ENCODE data around the gene UBXN1.
"Not testable (repeated sequence)": the region's sequence is repeated elsewhere in the genome, so short reads cannot be mapped to it uniquely, and the experiment has no call there.

UBXN1 gene

DNA sequence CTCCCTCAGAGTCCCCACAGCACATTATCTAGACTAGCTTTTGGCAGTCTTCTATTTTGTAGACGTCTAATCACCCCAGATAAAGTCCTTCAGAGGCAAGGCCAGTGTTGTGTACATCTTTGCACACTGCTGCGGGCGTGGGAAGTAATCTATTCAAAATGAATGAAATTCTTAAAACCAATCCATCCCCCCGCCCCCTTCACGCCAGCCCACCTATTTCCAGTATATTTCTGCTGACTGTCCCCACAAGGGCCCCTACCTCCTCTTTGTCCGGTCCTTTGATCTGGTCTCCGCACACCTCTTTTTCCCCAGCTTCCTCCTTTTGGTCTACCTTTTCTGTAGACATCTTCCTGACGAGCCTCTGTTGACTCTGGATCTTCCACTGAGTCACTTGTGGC, 28.0 kb upstream of the UBXN1 start:
- Histone ChIP-seq H3K27me3 (replicated peaks; ENCODE audit: control insufficient read depth, insufficient read depth, low read length) (no peaks in the 10 kb centered on the region), H3K36me3 (ENCODE audit: control insufficient read depth, insufficient read depth, low read length, severe bottlenecking) (peaks cover 28% of the 10 kb centered on the region), H3K9ac (ENCODE audit: low read length) (peak overlapping the region; percentile 83), H3K9me3 (ENCODE audit: control insufficient read depth, low read length) (no peaks in the 10 kb centered on the region), H3K4me1 (ENCODE audit: control insufficient read depth, insufficient read depth, low read length) (peaks cover 44% of the 10 kb centered on the region), H3K4me3 (ENCODE audit: low read length) (peak overlapping the region; percentile 84)
- no peak for DNase-seq (ENCODE audit: low read depth)

DNA sequence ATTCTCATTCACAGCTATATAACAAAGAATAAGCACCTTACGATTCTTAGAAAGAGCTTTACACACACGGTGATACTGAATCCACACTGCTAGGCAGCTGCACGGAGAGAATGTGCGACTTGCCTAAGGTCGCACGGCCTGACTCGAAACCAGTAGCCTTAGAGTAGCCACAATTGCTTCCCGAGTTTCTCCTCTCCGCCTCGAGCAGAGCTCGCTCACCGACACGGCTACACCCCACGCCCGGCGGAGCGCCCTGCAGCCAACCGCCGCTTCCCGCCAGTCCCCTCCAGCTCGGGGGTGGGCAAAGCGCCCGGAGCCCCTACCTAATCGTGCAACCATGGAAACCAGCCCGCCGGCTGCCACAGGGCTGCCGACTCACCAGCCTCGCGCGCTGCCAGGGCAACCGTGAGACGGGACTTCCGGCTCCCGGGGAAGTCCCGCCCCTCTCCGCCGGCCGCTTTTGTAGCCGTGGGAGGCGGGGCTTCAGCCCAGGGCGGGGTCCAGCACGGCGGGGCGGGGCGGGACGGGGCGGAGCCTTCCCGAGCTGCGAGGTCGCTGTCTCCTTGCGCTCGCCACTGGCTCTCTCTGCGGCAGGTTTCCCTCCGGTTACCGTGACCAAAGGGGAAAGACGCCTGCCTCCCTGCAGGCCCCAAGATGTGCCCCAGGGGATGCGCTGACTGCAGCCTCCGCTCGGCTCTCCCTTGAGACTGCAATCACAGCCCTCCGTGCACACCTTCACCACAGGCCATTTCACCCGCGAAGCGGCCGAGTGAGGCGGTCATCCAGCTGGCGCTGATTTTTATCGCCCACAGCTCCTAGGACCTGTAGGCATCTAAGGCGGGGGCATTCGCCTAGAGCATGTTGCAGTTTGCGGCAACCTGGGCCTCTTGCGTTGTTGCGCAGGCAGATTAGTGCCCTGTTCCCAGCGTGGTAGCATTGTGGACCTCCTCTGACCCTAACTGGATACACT, 27.3 kb upstream of the UBXN1 start:
- peak overlapping the region; percentile 84 for H3K4me3 ChIP-seq (ENCODE audit: low read length)
- H3K9me3 ChIP-seq (ENCODE audit: control insufficient read depth, low read length): no peaks in the 10 kb centered on the region
- no peaks in the 10 kb centered on the region for H3K27me3 ChIP-seq (replicated peaks; ENCODE audit: control insufficient read depth, insufficient read depth, low read length)
- H3K9ac ChIP-seq (ENCODE audit: low read length): peak overlapping the region; percentile 85
- H3K4me1 ChIP-seq (ENCODE audit: control insufficient read depth, insufficient read depth, low read length): peaks cover 46% of the 10 kb centered on the region
- DNase-seq (ENCODE audit: low read depth): peak; percentile 98
- peaks cover 28% of the 10 kb centered on the region for H3K36me3 ChIP-seq (ENCODE audit: control insufficient read depth, insufficient read depth, low read length, severe bottlenecking)

- peaks cover 26% of the 10 kb centered on the region for H3K36me3 ChIP-seq (ENCODE audit: control insufficient read depth, insufficient read depth, low read length, severe bottlenecking)
- no peaks in the 10 kb centered on the region for H3K9me3 ChIP-seq (ENCODE audit: control insufficient read depth, low read length)
- DNase-seq (ENCODE audit: low read depth): no peak
- H3K4me1 ChIP-seq (ENCODE audit: control insufficient read depth, insufficient read depth, low read length): peaks cover 48% of the 10 kb centered on the region
- H3K9ac ChIP-seq (ENCODE audit: low read length): peak overlapping the region; percentile 85
- H3K27me3 ChIP-seq (replicated peaks; ENCODE audit: control insufficient read depth, insufficient read depth, low read length): no peaks in the 10 kb centered on the region
- H3K4me3 ChIP-seq (ENCODE audit: low read length): peak overlapping the region; percentile 84
Observed at GRCh38 chr11:62705413-62705812, 26.5 kb upstream of the UBXN1 start.

- not testable (repeated sequence) for H3K9me3 ChIP-seq (ENCODE audit: control insufficient read depth, low read length); H3K9ac ChIP-seq (ENCODE audit: low read length); H3K4me3 ChIP-seq (ENCODE audit: low read length); H3K27me3 ChIP-seq (replicated peaks; ENCODE audit: control insufficient read depth, insufficient read depth, low read length); DNase-seq (ENCODE audit: low read depth)
- H3K4me1 ChIP-seq (ENCODE audit: control insufficient read depth, insufficient read depth, low read length): peaks cover 35% of the 10 kb centered on the region
- H3K36me3 ChIP-seq (ENCODE audit: control insufficient read depth, insufficient read depth, low read length, severe bottlenecking): peaks cover 30% of the 10 kb centered on the region
Observed at GRCh38 chr11:62703921-62704320, 25.0 kb upstream of the UBXN1 start.

GRCh38 chr11:62702246-62702645, 23.4 kb upstream of the UBXN1 start:
- Histone ChIP-seq H3K4me3 (ENCODE audit: low read length) (no peak overlapping the region), H3K27me3 (replicated peaks; ENCODE audit: control insufficient read depth, insufficient read depth, low read length) (no peaks in the 10 kb centered on the region), H3K36me3 (ENCODE audit: control insufficient read depth, insufficient read depth, low read length, severe bottlenecking) (peaks cover 34% of the 10 kb centered on the region), H3K9me3 (ENCODE audit: control insufficient read depth, low read length) (no peaks in the 10 kb centered on the region), H3K9ac (ENCODE audit: low read length) (peak overlapping the region; percentile 25), H3K4me1 (ENCODE audit: control insufficient read depth, insufficient read depth, low read length) (peaks cover 28% of the 10 kb centered on the region)
- DNase-seq (ENCODE audit: low read depth): no peak

DNA sequence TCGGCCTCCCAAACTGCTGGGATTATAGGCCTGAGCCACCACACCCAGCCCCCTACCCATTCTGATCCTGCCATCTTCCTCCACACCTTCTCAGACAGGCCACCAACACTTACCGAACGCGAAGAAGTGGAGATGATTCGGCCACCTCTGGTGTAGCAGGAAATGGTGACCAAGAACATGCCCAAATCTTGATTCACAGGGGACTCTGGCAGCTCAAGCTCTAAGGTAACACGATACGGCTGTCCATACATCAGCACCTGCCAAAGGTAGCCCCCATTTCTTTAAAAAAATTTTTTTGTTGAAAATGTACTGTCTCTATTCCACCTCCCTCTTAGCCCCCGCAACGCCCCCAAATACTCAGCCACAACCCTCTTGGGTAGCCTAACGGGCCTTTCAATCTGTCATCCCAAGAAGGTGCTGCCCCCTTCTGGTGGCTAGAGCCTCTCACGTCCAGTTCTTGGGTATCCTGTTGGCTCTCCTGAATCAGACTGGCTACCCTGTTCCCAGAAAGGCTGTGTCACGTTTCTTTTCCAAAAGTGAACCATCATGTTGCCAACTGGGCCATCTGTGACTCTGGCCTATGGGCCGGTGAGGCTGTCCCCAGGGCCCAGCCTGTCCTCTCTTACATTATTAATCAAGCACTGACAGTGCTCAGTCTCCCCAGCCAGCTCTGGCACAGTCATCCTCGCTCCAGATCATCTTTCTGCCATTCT, 15.7 kb upstream of the UBXN1 start:
- Histone ChIP-seq H3K36me3 (ENCODE audit: control insufficient read depth, insufficient read depth, low read length, severe bottlenecking) (peaks cover 39% of the 10 kb centered on the region), H3K9me3 (ENCODE audit: control insufficient read depth, low read length) (no peaks in the 10 kb centered on the region), H3K9ac (ENCODE audit: low read length) (peak overlapping the region; percentile 73), H3K27me3 (replicated peaks; ENCODE audit: control insufficient read depth, insufficient read depth, low read length) (no peaks in the 10 kb centered on the region), H3K4me1 (ENCODE audit: control insufficient read depth, insufficient read depth, low read length) (peaks cover 22% of the 10 kb centered on the region), H3K4me3 (ENCODE audit: low read length) (peak overlapping the region; percentile 45)
- peak; percentile 92 for DNase-seq (ENCODE audit: low read depth)

- Histone ChIP-seq H3K36me3 (ENCODE audit: control insufficient read depth, insufficient read depth, low read length, severe bottlenecking) (peaks cover 38% of the 10 kb centered on the region), H3K4me1 (ENCODE audit: control insufficient read depth, insufficient read depth, low read length) (peaks cover 26% of the 10 kb centered on the region)
- H3K27me3 ChIP-seq (replicated peaks; ENCODE audit: control insufficient read depth, insufficient read depth, low read length); H3K9me3 ChIP-seq (ENCODE audit: control insufficient read depth, low read length); DNase-seq (ENCODE audit: low read depth); H3K9ac ChIP-seq (ENCODE audit: low read length); H3K4me3 ChIP-seq (ENCODE audit: low read length): not testable (repeated sequence)
Observed at GRCh38 chr11:62693624-62694023, 14.8 kb upstream of the UBXN1 start.

- Histone ChIP-seq H3K4me3 (ENCODE audit: low read length) (peak within 1 kb of the TSS; percentile 84), H3K9ac (ENCODE audit: low read length) (peak within 1 kb of the TSS; percentile 89), H3K9me3 (ENCODE audit: control insufficient read depth, low read length) (no peaks in the 10 kb centered on the region), H3K4me1 (ENCODE audit: control insufficient read depth, insufficient read depth, low read length) (peaks cover 21% of the 10 kb centered on the region), H3K36me3 (ENCODE audit: control insufficient read depth, insufficient read depth, low read length, severe bottlenecking) (peaks cover 37% of the 10 kb centered on the region), H3K27me3 (replicated peaks; ENCODE audit: control insufficient read depth, insufficient read depth, low read length) (no peaks in the 10 kb centered on the region)
- peak; percentile 94 for DNase-seq (ENCODE audit: low read depth)
Observed at GRCh38 chr11:62689421-62690183, 10.7 kb upstream of the UBXN1 start, which contains the start of gene LRRN4CL. Gene LRRN4CL (minus strand): TSS chr11:62689530. CDS start chr11:62688508, 1,022 bp downstream.

GRCh38 chr11:62688491-62688890, 9.6 kb upstream of the UBXN1 start:
- H3K4me3 ChIP-seq (ENCODE audit: low read length): peak overlapping the region; percentile 84
- H3K9me3 ChIP-seq (ENCODE audit: control insufficient read depth, low read length): no peaks in the 10 kb centered on the region
- peak overlapping the region; percentile 89 for H3K9ac ChIP-seq (ENCODE audit: low read length)
- peaks cover 16% of the 10 kb centered on the region for H3K4me1 ChIP-seq (ENCODE audit: control insufficient read depth, insufficient read depth, low read length)
- DNase-seq (ENCODE audit: low read depth): peak; percentile 22
- H3K36me3 ChIP-seq (ENCODE audit: control insufficient read depth, insufficient read depth, low read length, severe bottlenecking): peaks cover 36% of the 10 kb centered on the region
- H3K27me3 ChIP-seq (replicated peaks; ENCODE audit: control insufficient read depth, insufficient read depth, low read length): no peaks in the 10 kb centered on the region

DNA sequence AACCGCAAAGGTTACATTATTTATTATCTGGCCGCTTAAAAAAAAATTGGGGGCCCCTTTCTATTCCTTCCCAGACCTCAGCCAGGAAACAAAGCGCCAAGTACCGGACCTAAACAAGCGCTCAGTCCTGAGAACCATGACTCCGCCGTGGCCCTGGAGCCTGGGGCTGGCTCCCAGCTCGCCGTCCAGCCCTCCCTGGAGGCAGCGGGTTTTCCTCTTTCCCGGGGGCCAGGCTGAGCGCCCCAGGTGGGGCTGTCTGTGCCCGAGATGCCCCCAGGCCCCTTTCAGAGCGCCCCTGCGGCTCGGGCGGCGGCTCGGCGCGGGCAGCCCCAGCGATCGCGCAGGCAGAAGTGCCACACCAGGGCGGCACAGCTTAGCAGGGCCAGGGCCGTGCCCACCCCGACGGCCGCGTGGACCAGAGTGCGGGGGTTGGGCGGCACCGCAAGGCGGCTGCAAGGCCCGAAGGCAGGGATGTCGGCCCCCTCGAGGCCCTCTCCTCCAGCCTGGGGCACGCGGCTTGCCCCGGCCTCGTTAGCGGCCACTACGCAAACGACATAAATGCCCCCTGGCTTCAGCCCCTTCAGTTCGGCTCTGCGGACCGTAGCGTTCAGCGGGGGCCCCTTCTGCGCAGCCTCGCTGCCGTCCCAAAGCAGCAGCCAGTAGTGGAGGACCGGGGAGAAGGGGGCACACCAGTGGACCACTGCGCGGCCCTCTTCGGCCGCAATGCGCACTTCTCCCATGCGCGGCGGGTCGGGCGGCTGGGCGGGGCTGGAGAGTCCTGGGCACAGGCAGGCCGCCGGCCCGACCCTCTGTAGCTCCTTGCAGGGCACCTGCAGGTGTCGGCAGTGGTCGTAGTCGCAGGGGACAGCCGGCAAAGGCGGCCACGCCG, 8.9 kb upstream of the UBXN1 start:
- Histone ChIP-seq H3K4me1 (ENCODE audit: control insufficient read depth, insufficient read depth, low read length) (peaks cover 16% of the 10 kb centered on the region), H3K27me3 (replicated peaks; ENCODE audit: control insufficient read depth, insufficient read depth, low read length) (no peaks in the 10 kb centered on the region), H3K36me3 (ENCODE audit: control insufficient read depth, insufficient read depth, low read length, severe bottlenecking) (peaks cover 29% of the 10 kb centered on the region), H3K9me3 (ENCODE audit: control insufficient read depth, low read length) (no peaks in the 10 kb centered on the region), H3K9ac (ENCODE audit: low read length) (peak overlapping the region; percentile 89), H3K4me3 (ENCODE audit: low read length) (peak overlapping the region; percentile 84)
- DNase-seq (ENCODE audit: low read depth): no peak

Data from adipocyte (in vitro differentiated cells).